ENCODE results near the gene PRRT4. TPM values are rescaled to one million over a fixed set of nuclear protein-coding genes. Genes with fewer than 3 reads are reported as not detected.

The PRRT4 gene
- polyA plus RNA-seq, 3 donors, result 4.4 to 57.4 (median 9.9) TPM

DNA sequence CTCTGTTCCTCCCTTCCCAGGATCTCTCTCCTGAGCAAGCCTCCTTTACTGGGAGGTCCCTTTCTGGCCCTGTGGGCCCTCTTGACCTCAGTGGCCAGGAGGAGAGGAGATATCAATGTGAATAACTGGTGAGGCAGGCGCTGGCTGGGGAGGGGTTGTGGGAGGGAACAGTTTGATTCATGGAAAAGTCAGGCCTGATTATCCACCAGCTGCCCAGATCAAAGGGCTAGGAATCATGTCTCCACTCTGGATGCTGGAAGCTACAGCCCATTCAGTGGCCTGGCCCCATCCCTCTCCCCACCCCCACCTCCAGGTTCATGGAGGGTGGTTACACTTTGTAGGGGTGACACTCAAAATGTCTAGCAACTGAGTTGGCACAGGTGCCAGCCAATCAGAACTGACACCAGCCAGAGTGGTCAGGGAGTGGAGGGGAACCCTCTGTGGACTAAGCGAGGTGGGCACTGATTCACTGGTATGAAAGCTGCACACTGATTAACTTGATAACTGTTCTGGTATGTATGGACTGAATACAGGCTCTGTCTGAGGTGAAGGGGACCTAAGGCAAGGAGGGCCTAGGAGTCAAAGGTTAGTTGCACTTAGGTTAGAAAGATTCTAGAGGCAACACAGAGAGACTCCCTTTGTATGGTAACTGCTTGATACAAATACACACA, 4.8 kb downstream of the PRRT4 start:
- no peak overlapping the region for H3K27ac ChIP-seq (ENCODE audit: low read depth, low read length)
- WGBS, 3 donors, result 89 to 96% (median 90%) methylated on average over 2 of the region's 2 CpGs

DNA sequence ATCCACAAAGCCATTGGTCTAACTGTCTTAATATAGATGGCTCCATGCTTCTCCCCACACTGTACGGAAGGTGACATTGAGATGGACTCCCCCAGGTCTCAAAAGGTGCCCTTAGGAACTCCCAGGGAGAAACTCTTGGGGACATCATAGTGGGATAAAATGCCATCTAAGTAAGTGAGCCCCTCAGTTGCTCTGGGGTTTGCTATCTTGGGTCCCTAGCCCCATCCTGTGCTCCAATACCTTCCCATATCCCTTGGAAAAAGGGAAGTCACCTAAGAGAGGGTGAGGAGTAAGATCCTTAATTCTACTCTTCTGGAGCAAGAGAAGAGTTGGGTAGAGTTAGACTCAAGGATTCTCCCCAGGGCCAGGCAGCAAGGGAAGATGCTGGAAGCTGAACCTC, 7.9 kb downstream of the PRRT4 start:
- no peak overlapping the region for H3K27ac ChIP-seq (ENCODE audit: low read depth, low read length)
- 91 to 95% (median 93%) methylated on average over 1 of the region's 1 CpG for WGBS, 3 donors

GRCh38 chr7:128353189-128353588, 8.3 kb downstream of the PRRT4 start:
- no peak overlapping the region for H3K27ac ChIP-seq (ENCODE audit: low read depth, low read length)
- WGBS, 3 donors, result 70 to 86% (median 84%) methylated on average over 3 of the region's 3 CpGs

DNA sequence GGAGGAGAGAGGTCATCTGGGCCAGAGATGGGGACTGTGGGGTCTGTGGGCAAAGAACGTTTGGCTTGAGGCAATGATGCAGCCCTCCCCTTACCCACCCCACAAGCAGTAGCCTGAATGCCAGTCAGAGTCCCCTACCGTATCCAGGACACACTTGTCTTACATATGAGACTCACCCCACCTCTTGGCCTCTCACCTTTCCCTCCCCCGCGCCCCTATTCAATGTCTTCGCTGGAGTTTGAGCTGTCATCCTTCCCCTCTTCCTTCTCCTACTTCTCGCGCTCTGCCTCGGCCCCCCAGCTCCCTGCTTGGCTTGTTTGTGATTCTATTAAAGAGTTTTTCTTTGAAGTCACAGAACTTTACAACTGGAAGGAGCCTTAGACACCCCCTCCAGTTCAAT, 8.9 kb downstream of the PRRT4 start:
- 58 to 75% (median 73%) methylated on average over 8 of the region's 8 CpGs for WGBS, 3 donors
- no peak overlapping the region for H3K27ac ChIP-seq (ENCODE audit: low read depth, low read length)

DNA sequence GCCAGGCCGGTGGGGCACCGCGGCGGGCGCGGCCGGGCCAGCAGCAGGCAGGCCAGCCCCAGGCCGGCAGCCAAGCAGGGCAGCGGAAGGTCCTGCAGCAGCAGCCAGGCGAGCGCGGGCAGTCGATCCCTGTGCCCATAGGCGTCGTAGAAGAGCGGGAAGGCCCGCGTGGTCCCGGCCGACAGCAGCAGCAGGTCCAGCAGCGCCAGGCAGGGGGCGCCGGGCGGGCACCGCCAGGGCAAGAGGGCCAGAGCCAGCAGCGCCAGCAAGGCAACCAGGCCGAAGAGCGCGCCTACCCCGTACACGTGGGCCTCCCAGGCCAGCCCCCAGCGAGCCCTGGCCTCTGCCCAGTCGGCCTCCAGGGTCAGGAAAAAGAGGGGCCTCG, 9.3 kb downstream of the PRRT4 start:
- WGBS, 3 donors, result 4 to 10% (median 7%) methylated on average over 27 to 34 of the region's 34 CpGs

DNA sequence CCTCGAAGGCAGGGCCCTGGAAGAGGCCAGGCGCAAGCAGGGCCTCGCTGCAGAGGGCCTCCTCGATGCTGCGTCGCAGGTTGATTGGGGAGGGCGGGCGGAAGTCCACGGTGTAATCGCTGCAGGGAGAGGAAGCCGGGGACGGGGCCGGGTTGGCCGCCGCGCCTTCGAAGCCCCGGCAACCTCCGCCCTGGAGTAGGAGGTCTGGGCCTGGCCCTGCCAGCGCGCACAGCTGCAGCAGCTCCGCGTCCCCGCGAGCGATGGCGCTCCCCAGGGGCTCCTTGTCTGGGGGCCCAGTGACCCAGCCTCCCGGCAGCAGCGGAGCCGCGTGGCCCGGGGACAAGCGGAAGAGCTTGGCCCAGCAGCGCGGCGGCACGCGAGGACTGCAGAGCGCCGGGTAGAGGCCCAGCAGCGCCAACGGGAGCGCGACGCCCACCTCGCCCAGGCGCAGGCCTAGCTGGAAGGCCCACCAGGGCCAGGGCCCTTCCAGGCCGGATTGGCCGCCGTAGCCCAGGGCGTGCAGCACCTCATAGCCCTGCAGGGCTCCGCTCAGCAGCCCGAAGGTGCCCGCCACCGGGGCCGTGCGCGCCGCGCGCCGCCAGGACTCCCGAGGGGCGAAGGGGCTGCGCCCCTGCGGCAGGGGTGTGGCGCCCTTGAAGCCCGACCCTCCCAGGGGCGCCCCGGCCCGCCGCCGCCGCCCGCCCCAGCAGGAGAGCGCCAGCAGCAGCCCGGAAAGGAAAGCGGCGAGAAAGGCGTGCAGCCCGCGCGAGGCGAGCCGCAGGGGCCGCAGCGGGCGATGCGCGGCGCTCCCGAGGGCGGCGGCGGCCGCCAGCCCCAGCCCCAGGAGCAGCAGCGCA, 10.0 kb downstream of the PRRT4 start:
- H3K27ac ChIP-seq (ENCODE audit: low read depth, low read length), result no peak overlapping the region
- WGBS, 3 donors, result 9 to 14% (median 11%) methylated on average over 69 to 97 of the region's 97 CpGs

More for the DNA sequence above, 9.3 kb downstream of the PRRT4 start:
- no peak overlapping the region for H3K27ac ChIP-seq (ENCODE audit: low read depth, low read length)

DNA sequence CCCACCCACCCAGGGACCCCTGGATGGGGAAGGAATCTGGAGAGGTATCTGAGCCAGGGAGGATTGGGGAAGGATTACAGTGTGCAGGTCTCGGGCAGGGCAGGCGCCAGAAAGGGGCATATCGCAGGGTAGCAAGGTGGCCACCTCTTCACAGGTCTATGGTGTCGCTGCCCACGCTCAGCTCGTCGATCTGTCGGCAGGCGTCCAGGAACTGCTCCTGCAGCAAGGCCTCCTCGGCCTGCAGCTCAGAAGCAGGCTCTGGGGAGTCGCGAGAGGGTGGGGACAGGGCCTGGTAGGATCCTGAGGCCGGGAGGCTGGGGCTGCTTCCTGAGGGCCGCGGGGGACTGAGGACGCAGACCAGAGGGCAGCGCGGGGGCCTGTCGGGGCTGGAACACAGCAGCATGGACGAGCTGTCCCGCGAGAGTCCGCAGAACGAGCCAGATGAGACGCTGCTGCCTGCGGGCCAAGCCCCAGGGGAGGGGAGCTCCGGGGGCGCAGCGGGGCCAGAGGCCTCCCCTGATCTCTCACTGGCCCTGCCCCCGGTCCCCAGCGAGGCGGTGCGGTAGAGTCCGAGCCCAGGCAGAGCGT, 10.7 kb downstream of the PRRT4 start:
- no peak overlapping the region for H3K27ac ChIP-seq (ENCODE audit: low read depth, low read length)
- WGBS, 3 donors, result 57 to 76% (median 67%) methylated on average over 27 to 35 of the region's 35 CpGs

DNA sequence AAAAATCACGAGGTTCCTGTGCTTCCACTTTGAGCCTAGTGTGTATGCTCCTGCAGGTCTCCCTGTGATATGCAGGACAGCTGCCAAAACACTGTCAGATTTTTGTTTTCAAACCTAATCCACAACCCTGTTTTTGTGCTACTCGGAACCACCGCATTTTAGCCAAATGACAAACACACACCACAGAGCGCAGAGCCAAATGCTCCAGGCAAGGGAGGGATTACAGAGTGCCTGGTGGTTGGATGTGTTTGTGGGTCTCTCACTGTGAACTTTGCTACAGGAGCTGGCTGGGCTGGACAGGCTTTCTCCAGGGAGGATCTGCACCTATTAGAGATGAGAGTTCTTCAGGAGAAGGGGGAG, 12.0 kb downstream of the PRRT4 start:
- no peak overlapping the region for H3K27ac ChIP-seq (ENCODE audit: low read depth, low read length)
- WGBS, 3 donors, result 34 to 47% (median 41%) methylated on average over 4 of the region's 4 CpGs

- WGBS, 3 donors, result 1 to 5% (median 3%) methylated on average over 2 of the region's 2 CpGs
- H3K27ac ChIP-seq (ENCODE audit: low read depth, low read length), result no peak overlapping the region
Measured at GRCh38 chr7:128347647-128348097, 13.8 kb downstream of the PRRT4 start.

- H3K27ac ChIP-seq (ENCODE audit: low read depth, low read length), result no peak overlapping the region
- 93 to 96% (median 93%) methylated on average over 5 of the region's 5 CpGs for WGBS, 3 donors
Measured at GRCh38 chr7:128344431-128344774, 17.1 kb downstream of the PRRT4 start.

- 12 to 14% (median 13%) methylated on average over 49 of the region's 49 CpGs for WGBS, 3 donors
- peak within 1 kb of the TSS; percentile 46 for H3K27ac ChIP-seq (ENCODE audit: low read depth, low read length)
Measured at GRCh38 chr7:128343554-128344430, 17.7 kb downstream of the PRRT4 start, which contains the start of gene RBM28. Gene RBM28, minus strand, starts transcription at chr7:128343908. Its CDS starts 115 bp downstream, at chr7:128343793.

DNA sequence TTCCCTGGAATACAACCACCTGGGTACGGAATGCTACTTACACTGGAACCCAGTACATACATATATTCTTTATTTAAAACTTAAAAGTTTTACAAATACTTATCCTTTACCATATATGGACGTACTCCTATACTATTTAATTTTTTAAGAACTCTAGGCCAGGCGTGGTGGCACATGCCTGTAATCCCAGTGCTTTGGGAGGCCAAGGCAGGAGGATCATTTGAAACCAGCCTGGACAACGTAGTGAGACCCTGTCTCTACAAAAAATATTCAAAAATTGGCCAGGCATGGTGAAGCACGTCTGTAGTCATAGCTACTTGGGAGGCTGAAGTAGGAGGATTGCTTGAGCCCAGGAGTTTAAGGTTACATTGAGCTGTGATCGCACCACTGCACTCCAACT, 19.8 kb downstream of the PRRT4 start:
- no peak overlapping the region for H3K27ac ChIP-seq (ENCODE audit: low read depth, low read length)
- 85 to 91% (median 89%) methylated on average over 6 of the region's 6 CpGs for WGBS, 3 donors

GRCh38 chr7:128335730-128336129, 25.8 kb downstream of the PRRT4 start:
- H3K27ac ChIP-seq (ENCODE audit: low read depth, low read length), result no peak overlapping the region
- 88 to 90% (median 89%) methylated on average over 3 of the region's 3 CpGs for WGBS, 3 donors

- H3K27ac ChIP-seq (ENCODE audit: low read depth, low read length), result no peak overlapping the region
- 92 to 93% (median 92%) methylated on average over 9 of the region's 9 CpGs for WGBS, 3 donors
Measured at GRCh38 chr7:128324368-128324680, 37.2 kb downstream of the PRRT4 start.

DNA sequence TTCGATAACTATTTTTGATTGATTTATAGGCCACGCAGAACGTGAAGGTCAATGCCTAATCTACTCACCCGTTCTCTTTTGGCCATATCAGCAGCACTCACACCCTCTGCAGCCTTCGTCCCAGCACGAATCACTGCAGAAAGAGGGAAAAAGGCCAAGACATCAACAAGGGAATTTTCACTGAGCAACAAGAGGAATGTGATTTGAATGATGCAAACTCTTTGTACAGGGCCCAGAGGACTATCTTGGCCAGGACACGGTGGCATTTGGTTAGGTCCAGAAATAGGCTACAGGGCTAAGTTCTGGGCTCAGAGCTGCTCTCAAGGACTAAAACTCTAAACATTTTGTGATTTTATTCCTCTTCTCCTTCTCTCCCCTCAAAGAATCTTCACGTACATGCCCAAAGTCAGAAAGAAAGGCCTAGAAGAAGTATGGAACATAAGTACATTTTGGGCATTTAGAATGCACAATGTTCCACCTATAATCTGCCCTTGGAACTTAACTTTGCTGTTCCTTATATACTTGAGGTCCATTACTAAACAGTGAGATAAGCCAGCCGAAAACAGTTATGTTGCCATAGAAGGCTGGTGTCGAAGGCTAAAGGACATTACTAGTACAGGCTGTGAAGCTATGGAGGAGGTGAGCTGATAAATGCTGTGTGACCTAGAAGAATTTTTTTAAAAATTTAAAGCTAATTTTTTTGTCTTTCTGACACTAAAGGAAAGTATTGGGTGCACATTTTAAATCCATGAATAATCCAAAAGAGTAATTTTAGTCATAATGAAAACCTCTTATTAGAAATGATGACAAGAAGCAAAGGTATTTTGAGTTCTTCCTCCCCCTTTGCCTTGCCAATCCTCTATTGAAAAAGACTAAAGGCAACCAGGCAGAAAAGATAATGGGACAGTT, 37.8 kb downstream of the PRRT4 start:
- H3K27ac ChIP-seq (ENCODE audit: low read depth, low read length), result no peak overlapping the region
- WGBS, 3 donors, result 68 to 82% (median 77%) methylated on average over 10 of the region's 10 CpGs

- H3K27ac ChIP-seq (ENCODE audit: low read depth, low read length), result no peak overlapping the region
Measured at GRCh38 chr7:128323040-128323439, 38.5 kb downstream of the PRRT4 start.

DNA sequence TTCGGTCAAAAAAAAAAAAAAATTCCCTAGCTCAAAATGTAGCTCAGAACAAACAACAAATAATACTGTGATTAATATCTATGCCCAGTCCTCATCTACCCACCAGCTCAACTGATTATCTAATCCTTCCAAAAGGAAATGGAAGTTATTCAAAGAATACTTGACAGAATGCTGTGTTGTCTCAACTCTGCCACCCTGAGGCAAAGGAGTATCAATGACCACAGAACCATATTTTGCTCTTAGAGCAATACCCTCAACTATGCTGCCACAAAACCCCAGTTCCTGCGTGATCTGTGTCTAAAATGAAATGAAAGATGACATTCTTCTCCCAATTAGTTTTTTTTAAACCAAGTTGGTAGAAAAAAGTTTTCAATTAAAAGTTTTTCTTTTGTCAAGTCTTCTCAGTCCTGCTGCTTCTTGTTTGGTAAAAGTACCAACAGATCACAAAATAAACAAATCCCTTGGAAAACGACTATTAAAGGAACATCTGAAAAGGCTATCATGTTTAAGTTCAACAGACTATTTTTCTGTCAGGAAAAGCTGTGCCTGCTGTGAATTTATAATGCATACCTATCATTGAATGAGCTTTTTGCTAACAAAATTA, 39.3 kb downstream of the PRRT4 start:
- WGBS, 3 donors, result 52 to 66% (median 59%) methylated on average over 3 of the region's 3 CpGs
- no peak overlapping the region for H3K27ac ChIP-seq (ENCODE audit: low read depth, low read length)

All from adipose tissue (tissue), 3 donors.